Type B pancreatic cell (in vitro differentiated cells): ENCODE data around the gene VIT. TPM values are rescaled to one million over a fixed set of nuclear protein-coding genes. Genes with fewer than 3 reads are reported as not detected.

ENCODE experiments used
- DNase-seq: peaks from one replicate; pipeline ENCODE4 v3.0.0; 2021; ENCODE audit warnings: mixed read lengths; ENCODE audit not compliant: unreplicated experiment; ENCODE audit errors: extremely low spot score
- H3K27ac Mint-ChIP-seq: 2 replicates; pipeline ENCODE4 v1.8.0; 2021; ENCODE audit warnings: mild to moderate bottlenecking, mixed read lengths
- H3K27me3 Mint-ChIP-seq: 2 replicates; pipeline ENCODE4 v1.8.0; 2021; ENCODE audit warnings: mixed read lengths
- H3K36me3 Mint-ChIP-seq: 2 replicates; pipeline ENCODE4 v1.8.0; 2021; ENCODE audit warnings: mixed read lengths
- H3K4me1 Mint-ChIP-seq: one replicate; pipeline ENCODE4 v1.8.0; 2021; ENCODE audit warnings: mixed read lengths; ENCODE audit not compliant: unreplicated experiment
- H3K4me3 Mint-ChIP-seq: 2 replicates; pipeline ENCODE4 v1.8.0; 2021; ENCODE audit warnings: mild to moderate bottlenecking, mixed read lengths
- H3K9me3 Mint-ChIP-seq: 2 replicates; pipeline ENCODE4 v1.8.0; 2021; ENCODE audit warnings: mixed read lengths
- CTCF ChIP-seq: fragments of 200-600 bp; sonication (generic); conservative IDR thresholded peaks from 2 replicates; pipeline ENCODE4 v1.5.0; 2021; ENCODE audit warnings: antibody characterized with exemption, mild to moderate bottlenecking
- total RNA-seq: library from RNA; stranded (reverse); gene quantifications from 2 replicates; pipeline ENCODE4 v1.2.1, GENCODE V29; 2021; ENCODE audit warnings: low replicate concordance

The VIT gene
- total RNA-seq, 1 donor from 2014 or later: 1.2 TPM

- H3K27me3 Mint-ChIP-seq: peaks cover 9% of the 10 kb centered on the region
- no peaks in the 10 kb centered on the region for H3K36me3 Mint-ChIP-seq
- H3K9me3 Mint-ChIP-seq: peaks cover 5% of the 10 kb centered on the region
- TF ChIP-seq CTCF: no peak
- no peak overlapping the region for H3K4me3 Mint-ChIP-seq
- no peak overlapping the region for H3K27ac Mint-ChIP-seq
- DNase-seq: no peak
- peaks cover 3% of the 10 kb centered on the region for H3K4me1 Mint-ChIP-seq
These were observed 57.3 kb downstream of the VIT start for GRCh38 chr2:36753706-36754221.

- TF ChIP-seq CTCF: no peak
- H3K27ac Mint-ChIP-seq: no peak overlapping the region
These were observed 58.1 kb downstream of the VIT start for GRCh38 chr2:36754578-36754977.

GRCh38 chr2:36756438-36756837 lies 59.9 kb downstream of the VIT start:
- TF ChIP-seq CTCF: no peak
- no peak for DNase-seq
- H3K27ac Mint-ChIP-seq: no peak overlapping the region
- H3K27me3 Mint-ChIP-seq: peaks cover 9% of the 10 kb centered on the region
- no peak overlapping the region for H3K4me3 Mint-ChIP-seq
- H3K36me3 Mint-ChIP-seq: no peaks in the 10 kb centered on the region
- H3K4me1 Mint-ChIP-seq: peaks cover 3% of the 10 kb centered on the region
- peaks cover 6% of the 10 kb centered on the region for H3K9me3 Mint-ChIP-seq

More at GRCh38 chr2:36754578-36754977, 58.1 kb downstream of the VIT start:
- Mint-ChIP-seq H3K4me3 (no peak overlapping the region), H3K27me3 (peaks cover 9% of the 10 kb centered on the region), H3K4me1 (peaks cover 3% of the 10 kb centered on the region), H3K9me3 (peaks cover 6% of the 10 kb centered on the region), H3K36me3 (no peaks in the 10 kb centered on the region)
- no peak for DNase-seq

- no peak for TF ChIP-seq CTCF
- Mint-ChIP-seq H3K27ac (no peak overlapping the region), H3K9me3 (peaks cover 13% of the 10 kb centered on the region), H3K4me3 (no peak overlapping the region), H3K36me3 (peaks cover 4% of the 10 kb centered on the region), H3K4me1 (no peaks in the 10 kb centered on the region), H3K27me3 (peaks cover 17% of the 10 kb centered on the region)
- DNase-seq: no peak
These were observed 66.4 kb downstream of the VIT start for GRCh38 chr2:36762764-36763490.

GRCh38 chr2:36769106-36769505 lies 72.6 kb downstream of the VIT start:
- peaks cover 4% of the 10 kb centered on the region for H3K36me3 Mint-ChIP-seq
- no peaks in the 10 kb centered on the region for H3K4me1 Mint-ChIP-seq
- no peak for TF ChIP-seq CTCF
- peaks cover 13% of the 10 kb centered on the region for H3K27me3 Mint-ChIP-seq
- H3K27ac Mint-ChIP-seq: no peak overlapping the region
- no peak for DNase-seq
- peaks cover 7% of the 10 kb centered on the region for H3K9me3 Mint-ChIP-seq
- H3K4me3 Mint-ChIP-seq: no peak overlapping the region
